A549 (cell line): ENCODE results near the gene TPD52L1. TPM values are rescaled to one million over a fixed set of nuclear protein-coding genes. Genes with fewer than 3 reads are reported as not detected.

Experiments used
- ATAC-seq, 2 experiments: fragments of 200-7000 bp in 1 of 2; fragments of >200 bp in 1 of 2; cut with Nextera tagmentation in 1 of 2; cut with Tn5 transposase in 1 of 2; 3 replicates each; pipeline versions ENCODE4 v1.8.0 to v1.9.1; 2018 to 2020; ENCODE audit warnings: mild to moderate bottlenecking in 1 of 2, moderate library complexity in 1 of 2
- CTCF ChIA-PET: fragments of 300-600 bp; sonication (Branson Sonifier 250); formaldehyde crosslinking; extraction: SDS; loops from one replicate; lab custom pipeline; 2021; ENCODE audit warnings: antibody characterized with exemption, inconsistent platforms; lab: Yijun Ruan, JAX
- POLR2A ChIA-PET: fragments of 350-600 bp; formaldehyde crosslinking; extraction: SDS; loops from one replicate; lab custom pipeline; 2021; ENCODE audit warnings: antibody characterized with exemption, inconsistent platforms; lab: Yijun Ruan, JAX
- DNase-seq, 2 experiments: peaks; one replicate each; pipeline versions ENCODE4 v3.0.0 to v3.0.0-alpha.2; 2011 to 2016; ENCODE audit warnings: low read depth in 1 of 2, low spot score in 1 of 2
- FAIRE-seq: peaks from 2 replicates; lab custom pipeline; 2011; peaks lifted over from hg19 to GRCh38; lab: Jason Lieb, UNC
- H3K27ac ChIP-seq, 2 experiments: fragments of >200 bp; sonication (Bioruptor Twin); formaldehyde crosslinking; 3 replicates each; pipeline ENCODE4 v1.5.1; 2016 to 2017
- H3K4me1 ChIP-seq: fragments of >200 bp; sonication (Bioruptor Twin); formaldehyde crosslinking; 3 replicates; pipeline ENCODE4 v1.6.1; 2016
- H3K4me2 ChIP-seq: fragments of >200 bp; sonication (Bioruptor Twin); formaldehyde crosslinking; 3 replicates; pipeline ENCODE4 v1.6.1; 2016
- H3K4me3 ChIP-seq: fragments of >200 bp; sonication (Bioruptor Twin); formaldehyde crosslinking; 3 replicates; pipeline ENCODE4 v1.5.1; 2016
- H3K9me3 ChIP-seq: fragments of >200 bp; sonication (Bioruptor Twin); formaldehyde crosslinking; 3 replicates; pipeline ENCODE4 v1.6.1; 2016
- BHLHE40 ChIP-seq: IDR thresholded peaks from 2 replicates; pipeline ENCODE4 v1.6.1; 2012; ENCODE audit warnings: low read depth, low read length, inconsistent platforms
- CEBPB ChIP-seq, 2 experiments: fragments of >200 bp in 1 of 2; sonication (Bioruptor Twin) in 1 of 2; formaldehyde crosslinking in 1 of 2; IDR thresholded peaks; 2 replicates each; pipeline ENCODE4 v1.6.1; 2012 to 2016
- EHMT2 ChIP-seq: fragments of 200-600 bp; sonication (generic); IDR thresholded peaks from 2 replicates; pipeline ENCODE4 v1.6.1; 2016; ENCODE audit warnings: antibody characterized with exemption, low read depth, mild to moderate bottlenecking, moderate library complexity
- HDAC2 ChIP-seq: fragments of 200-600 bp; sonication (generic); IDR thresholded peaks from 2 replicates; pipeline ENCODE4 v1.6.1; 2016
- JUN ChIP-seq, 2 experiments: fragments of >200 bp; sonication (Bioruptor Twin); formaldehyde crosslinking; IDR thresholded peaks; 2 replicates in 1 of 2; 3 replicates in 1 of 2; pipeline ENCODE4 v1.6.1; 2016 to 2017
- KDM1A ChIP-seq: fragments of 200-600 bp; sonication (generic); IDR thresholded peaks from 2 replicates; pipeline ENCODE4 v1.6.1; 2016; ENCODE audit warnings: low read depth, mild to moderate bottlenecking
- NFE2L2 ChIP-seq: fragments of 150-350 bp; conservative IDR thresholded peaks from 2 replicates; pipeline ENCODE4 v1.6.1; 2014; ENCODE audit warnings: low read length
- NPAS2 ChIP-seq: fragments of 250-450 bp; sonication (Bioruptor Pico); IDR thresholded peaks from 2 replicates; pipeline ENCODE4 v1.8.0; 2022; ENCODE audit warnings: mild to moderate bottlenecking, moderate library complexity, borderline replicate concordance
- NR3C1 ChIP-seq: fragments of >200 bp; sonication (Bioruptor Twin); formaldehyde crosslinking; IDR thresholded peaks from 3 replicates; pipeline ENCODE4 v1.6.1; 2017
- RCOR1 ChIP-seq: fragments of 150-350 bp; IDR thresholded peaks from 2 replicates; pipeline ENCODE4 v1.6.1; 2014; ENCODE audit warnings: antibody characterized with exemption, low read length, low read depth
- RFX5 ChIP-seq: fragments of 450-650 bp; IDR thresholded peaks from 2 replicates; pipeline ENCODE4 v1.7.1; 2014; ENCODE audit warnings: antibody characterized with exemption, mild to moderate bottlenecking, moderate library complexity
- RNF2 ChIP-seq: fragments of 200-600 bp; sonication (generic); IDR thresholded peaks from 2 replicates; pipeline ENCODE4 v1.6.1; 2016; ENCODE audit warnings: low read depth, mild to moderate bottlenecking, antibody characterized with exemption, moderate library complexity, borderline replicate concordance
- SMC3 ChIP-seq: fragments of >200 bp; sonication (Bioruptor Twin); formaldehyde crosslinking; IDR thresholded peaks from 3 replicates; pipeline ENCODE4 v1.6.1; 2018; ENCODE audit warnings: inconsistent platforms
- TP53 ChIP-seq: fragments of 250-450 bp; sonication (Bioruptor Pico); IDR thresholded peaks from 2 replicates; pipeline ENCODE4 v1.5.0; 2021; ENCODE audit warnings: mild to moderate bottlenecking, moderate library complexity
- ZSCAN20 ChIP-seq: fragments of 250-450 bp; sonication (Bioruptor Pico); IDR thresholded peaks from 2 replicates; pipeline ENCODE4 v1.8.0; 2022; ENCODE audit warnings: mild to moderate bottlenecking, moderate library complexity
- WGBS: methylation state at CpG from one replicate; pipeline ENCODE4 v1.1.6; 2017; ENCODE audit errors: missing lambda C conversion rate; 5-methylcytosine and 5-hydroxymethylcytosine counted together
- polyA plus RNA-seq, 4 experiments: library from polyadenylated mRNA; depleted of rRNA in 3 of 4; stranded (reverse); fragments of >200 nt; fragmentation: RNase III in 1 of 4; extraction: RNeasy Plus Mini Kit Qiagen cat#74134 plus additional on column Dnase treatment in 1 of 4; gene quantifications; 2 replicates in 3 of 4; 3 replicates in 1 of 4; pipeline ENCODE4 v1.2.3, GENCODE V29; 2011 to 2017
- TF ChIP-seq, protein P1 (sequence below): IDR thresholded peaks from 2 replicates; pipeline ENCODE4 v1.6.1; 2012
- TF ChIP-seq, protein P2 (sequence below): fragments of 250-450 bp; sonication (Bioruptor Pico); IDR thresholded peaks from 2 replicates; pipeline ENCODE4 v1.5.0; 2021; ENCODE audit warnings: mild to moderate bottlenecking, moderate library complexity, borderline replicate concordance

Gene TPD52L1
- polyA plus RNA-seq, 2 of the 4 experiments (the other 2 are of a cell fraction): 90.1 to 144 TPM

- FAIRE-seq (no peak), DNase-seq (peak; percentile 6 to 27), ATAC-seq (peak in 1 of 2 experiments; percentile 62; a peak in 4 of 6 replicates)
- no peak overlapping the region for H3K4me3 ChIP-seq
- CTCF ChIA-PET: no interaction called here
- TF ChIP-seq JUN (IDR thresholded peaks at IDR 0.05): 0 out of 5 replicates have a peak, but pooled peaks of 1 of the 2 experiments have one; percentile 19
- peak; percentile 83 to 87 for TF ChIP-seq CEBPB (IDR thresholded peaks at IDR 0.05)
- no peak for TF ChIP-seq KDM1A
- peak; percentile 59; the same call in 1 of the 2 replicates for TF ChIP-seq BHLHE40
- H3K9me3 ChIP-seq: peaks cover 2% of the 10 kb centered on the region; the same call in 2 of the 3 replicates
- H3K4me1 ChIP-seq: peaks cover 37% of the 10 kb centered on the region
- H3K4me2 ChIP-seq: peak overlapping the region; percentile 38
- POLR2A ChIA-PET: no interaction called here
- 68% methylated on average over 5 of the region's 5 CpGs for whole genome bisulfite sequencing
- H3K27ac ChIP-seq: peak overlapping the region; percentile 49 to 79
Measured at GRCh38 chr6:125236536-125237327, 83.2 kb downstream of the TPD52L1 start.

GRCh38 chr6:125237764-125238163, 84.2 kb downstream of the TPD52L1 start:
- H3K4me1 ChIP-seq: peaks cover 30% of the 10 kb centered on the region
- peaks cover 2% of the 10 kb centered on the region; the same call in 2 of the 3 replicates for H3K9me3 ChIP-seq
- ChIA-PET CTCF (no interaction called here), POLR2A (no interaction called here)
- no peak overlapping the region for H3K4me3 ChIP-seq
- FAIRE-seq (no peak), ATAC-seq (no peak), DNase-seq (no peak)
- H3K27ac ChIP-seq: peak overlapping the region in 1 of 2 experiments; percentile 79; a peak in 3 of 6 replicates
- H3K4me2 ChIP-seq: no peak overlapping the region
- WGBS: 89% methylated on average over 4 of the region's 4 CpGs
- TF ChIP-seq HDAC2 (no peak), NFE2L2 (no peak), CEBPB (IDR thresholded peaks at IDR 0.05) (no peak)

DNA sequence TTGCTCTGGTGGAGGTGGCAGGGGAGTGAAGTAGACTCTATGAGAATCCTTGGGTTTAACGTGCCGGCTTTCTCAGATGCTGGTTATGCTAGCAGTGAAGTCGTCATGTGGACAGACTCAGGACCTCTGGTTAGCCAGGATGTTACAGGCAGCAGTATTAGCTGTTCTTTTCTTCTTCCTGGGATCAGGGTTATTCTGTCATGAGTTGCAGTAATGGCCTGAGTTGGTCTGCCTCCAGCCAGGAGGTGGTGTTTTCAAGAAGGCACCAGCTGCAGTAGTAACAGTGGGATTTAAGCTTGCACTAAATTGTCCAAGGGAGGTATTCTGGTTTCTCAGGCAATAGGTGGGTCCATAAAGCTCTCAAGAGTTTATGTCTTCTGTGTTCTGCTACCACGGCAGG, 91.5 kb downstream of the TPD52L1 start:
- Histone ChIP-seq H3K4me3 (no peak overlapping the region), H3K27ac (peak overlapping the region; percentile 19 to 69; a peak in 3 of 6 replicates), H3K9me3 (peaks cover under 1% of the 10 kb centered on the region; the same call in 2 of the 3 replicates), H3K4me2 (peak overlapping the region; percentile 55), H3K4me1 (peaks cover 21% of the 10 kb centered on the region)
- 83% methylated on average over 1 of the region's 4 CpGs for WGBS
- TF ChIP-seq RNF2 (no peak), BHLHE40 (no peak), TP53 (no peak), EHMT2 (no peak), NPAS2 (CRISPR knock-in tag) (no peak), SMC3 (no peak), NR3C1 (no peak), RFX5 (no peak), ZSCAN20 (CRISPR knock-in tag) (no peak), NFE2L2 (no peak), RCOR1 (no peak)
- TF ChIP-seq, protein P1, sequence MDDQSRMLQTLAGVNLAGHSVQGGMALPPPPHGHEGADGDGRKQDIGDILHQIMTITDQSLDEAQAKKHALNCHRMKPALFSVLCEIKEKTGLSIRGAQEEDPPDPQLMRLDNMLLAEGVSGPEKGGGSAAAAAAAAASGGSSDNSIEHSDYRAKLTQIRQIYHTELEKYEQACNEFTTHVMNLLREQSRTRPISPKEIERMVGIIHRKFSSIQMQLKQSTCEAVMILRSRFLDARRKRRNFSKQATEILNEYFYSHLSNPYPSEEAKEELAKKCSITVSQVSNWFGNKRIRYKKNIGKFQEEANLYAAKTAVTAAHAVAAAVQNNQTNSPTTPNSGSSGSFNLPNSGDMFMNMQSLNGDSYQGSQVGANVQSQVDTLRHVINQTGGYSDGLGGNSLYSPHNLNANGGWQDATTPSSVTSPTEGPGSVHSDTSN: no peak
- TF ChIP-seq, protein P2, sequence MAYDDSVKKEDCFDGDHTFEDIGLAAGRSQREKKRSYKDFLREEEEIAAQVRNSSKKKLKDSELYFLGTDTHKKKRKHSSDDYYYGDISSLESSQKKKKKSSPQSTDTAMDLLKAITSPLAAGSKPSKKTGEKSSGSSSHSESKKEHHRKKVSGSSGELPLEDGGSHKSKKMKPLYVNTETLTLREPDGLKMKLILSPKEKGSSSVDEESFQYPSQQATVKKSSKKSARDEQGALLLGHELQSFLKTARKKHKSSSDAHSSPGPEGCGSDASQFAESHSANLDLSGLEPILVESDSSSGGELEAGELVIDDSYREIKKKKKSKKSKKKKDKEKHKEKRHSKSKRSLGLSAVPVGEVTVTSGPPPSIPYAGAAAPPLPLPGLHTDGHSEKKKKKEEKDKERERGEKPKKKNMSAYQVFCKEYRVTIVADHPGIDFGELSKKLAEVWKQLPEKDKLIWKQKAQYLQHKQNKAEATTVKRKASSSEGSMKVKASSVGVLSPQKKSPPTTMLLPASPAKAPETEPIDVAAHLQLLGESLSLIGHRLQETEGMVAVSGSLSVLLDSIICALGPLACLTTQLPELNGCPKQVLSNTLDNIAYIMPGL (CRISPR knock-in tag): no peak
- no peak for FAIRE-seq
- DNase-seq: no peak
- CTCF ChIA-PET: no interaction called here
- no peak for ATAC-seq
- POLR2A ChIA-PET: no interaction called here
